ENCODE measurements around the gene C1QTNF8.

C1QTNF8 gene

GRCh38 chr16:1145383-1146100 lies 49.5 kb upstream of the C1QTNF8 start:
- ChIA-PET POLR2A (interaction anchor here (0.5 kb wide), 1 partner anchor 793 kb away, joined by 5 read pairs; the partner anchor contains the start of gene AXIN1), CTCF (interaction anchor here (1.1 kb wide), 1 partner anchor 36 kb away, joined by 3 read pairs; no protein-coding TSS in a partner anchor)
- Histone ChIP-seq H3K36me3 (ENCODE audit: control insufficient read depth in 2 of 2, insufficient read depth in 1 of 2, low read length in 2 of 2) (no peaks in the 10 kb centered on the region), H3K4me3 (ENCODE audit: low read depth, low read length) (no peak overlapping the region), H3K4me1 (ENCODE audit: control insufficient read depth, insufficient read depth, low read length) (no peaks in the 10 kb centered on the region; the same call in 1 of the 2 replicates), H3K9me3 (ENCODE audit: control insufficient read depth, insufficient read depth, low read depth, low read length) (no peaks in the 10 kb centered on the region), H3K27ac (ENCODE audit: extremely low read depth, low read depth, low read length) (no peak overlapping the region)
- 0 out of 2 replicates have a peak, but pooled peaks have one; percentile 13 for TF ChIP-seq ZNF341 (tag by site-specific recombination; IDR thresholded peaks at IDR 0.05; ENCODE audit: low read depth)
- TF ChIP-seq ZNF529 (tag by site-specific recombination; IDR thresholded peaks at IDR 0.05; ENCODE audit: insufficient replicate concordance), result no peak
- TF ChIP-seq PATZ1 (tag by site-specific recombination; IDR thresholded peaks at IDR 0.05), result peak; percentile 51
- TF ChIP-seq GLIS1 (tag by site-specific recombination; IDR thresholded peaks at IDR 0.05), result peak; percentile 89
- no peak for TF ChIP-seq ZNF302 (tag by site-specific recombination; IDR thresholded peaks at IDR 0.05; ENCODE audit: low read depth)
- TF ChIP-seq ZIC2 (tag by site-specific recombination; IDR thresholded peaks at IDR 0.05), result peak; percentile 95
- peak; percentile 30; the same call in 1 of the 2 replicates for TF ChIP-seq ZNF692 (tag by site-specific recombination; IDR thresholded peaks at IDR 0.05)
- 0 out of 2 replicates have a peak, but pooled peaks have one; percentile 57 for TF ChIP-seq OSR2 (tag by site-specific recombination; IDR thresholded peaks at IDR 0.05)
- TF ChIP-seq WT1 (tag by site-specific recombination; IDR thresholded peaks at IDR 0.05), result no peak
- peak; percentile 42; the same call in 1 of the 2 replicates for TF ChIP-seq KLF10 (tag by site-specific recombination; IDR thresholded peaks at IDR 0.05)
- TF ChIP-seq GLIS2 (tag by site-specific recombination; IDR thresholded peaks at IDR 0.05), result peak; percentile 64
- 0 out of 2 replicates have a peak, but pooled peaks have one; percentile 14 for TF ChIP-seq HIC1 (tag by site-specific recombination; IDR thresholded peaks at IDR 0.05)
- peak; percentile 61 for TF ChIP-seq ZFP69B (tag by site-specific recombination; IDR thresholded peaks at IDR 0.05)

- no peaks in the 10 kb centered on the region; the same call in 1 of the 2 replicates for H3K4me1 ChIP-seq (ENCODE audit: control insufficient read depth, insufficient read depth, low read length)
- POLR2A ChIA-PET, result no interaction called here
- no peak overlapping the region for H3K4me3 ChIP-seq (ENCODE audit: low read depth, low read length)
- H3K9me3 ChIP-seq (ENCODE audit: control insufficient read depth, insufficient read depth, low read depth, low read length), result no peaks in the 10 kb centered on the region
- H3K36me3 ChIP-seq (ENCODE audit: control insufficient read depth in 2 of 2, insufficient read depth in 1 of 2, low read length in 2 of 2), result no peaks in the 10 kb centered on the region
- CTCF ChIA-PET, result interaction anchor here (1.1 kb wide), 1 partner anchor 37 kb away, joined by 3 read pairs; no protein-coding TSS in a partner anchor
- H3K27ac ChIP-seq (ENCODE audit: extremely low read depth, low read depth, low read length), result no peak overlapping the region
- TF ChIP-seq MEIS1 (CRISPR knock-in tag; IDR thresholded peaks at IDR 0.05; ENCODE audit: borderline replicate concordance), result no peak
- TF ChIP-seq ZBTB49 (tag by site-specific recombination; IDR thresholded peaks at IDR 0.05; ENCODE audit: low read depth), result no peak
- no peak for TF ChIP-seq ZNF529 (tag by site-specific recombination; IDR thresholded peaks at IDR 0.05; ENCODE audit: insufficient replicate concordance)
- TF ChIP-seq ZNF280C (tag by site-specific recombination; IDR thresholded peaks at IDR 0.05), result no peak
- TF ChIP-seq ZNF670 (tag by site-specific recombination; IDR thresholded peaks at IDR 0.05; ENCODE audit: low read depth), result no peak
- no peak for TF ChIP-seq ZNF404 (tag by site-specific recombination; IDR thresholded peaks at IDR 0.05)
- TF ChIP-seq IKZF3 (tag by site-specific recombination; IDR thresholded peaks at IDR 0.05), result no peak
- no peak for TF ChIP-seq SP3 (tag by site-specific recombination; IDR thresholded peaks at IDR 0.05)
- no peak for TF ChIP-seq ZNF626 (tag by site-specific recombination; IDR thresholded peaks at IDR 0.05)
Observed at GRCh38 chr16:1144476-1145382, 48.7 kb upstream of the C1QTNF8 start.
